ENCODE measurements around the gene OVAAL.
"Not testable (repeated sequence)": the region's sequence is repeated elsewhere in the genome, so short reads cannot be mapped to it uniquely, and the experiment has no call there.

Gene OVAAL

GRCh38 chr1:180532854-180533253 is 25.9 kb upstream of the OVAAL start:
- TF ChIP-seq GATA1 (IDR thresholded peaks at IDR 0.05; ENCODE audit: low read depth, low read length) (no peak), POLR2A (IDR thresholded peaks at IDR 0.05; ENCODE audit: low read length) (no peak)
- DNase-seq: no peak

- no peak for TF ChIP-seq GATA1 (IDR thresholded peaks at IDR 0.05; ENCODE audit: low read depth, low read length)
- TF ChIP-seq POLR2A (IDR thresholded peaks at IDR 0.05; ENCODE audit: low read length): no peak
- DNase-seq: peak; percentile 70 to 84
These were observed 25.3 kb upstream of the OVAAL start for GRCh38 chr1:180533266-180533987.

GRCh38 chr1:180534214-180534613 is 24.6 kb upstream of the OVAAL start:
- DNase-seq: no peak
- TF ChIP-seq POLR2A (IDR thresholded peaks at IDR 0.05; ENCODE audit: low read length): no peak
- TF ChIP-seq GATA1 (IDR thresholded peaks at IDR 0.05; ENCODE audit: low read depth, low read length): no peak

GRCh38 chr1:180535418-180535999 is 23.3 kb upstream of the OVAAL start:
- TF ChIP-seq POLR2A (IDR thresholded peaks at IDR 0.05; ENCODE audit: low read length) (no peak), GATA1 (IDR thresholded peaks at IDR 0.05; ENCODE audit: low read depth, low read length) (no peak)
- DNase-seq: no peak

- no peak for TF ChIP-seq GATA1 (IDR thresholded peaks at IDR 0.05; ENCODE audit: low read depth, low read length)
- no peak for TF ChIP-seq POLR2A (IDR thresholded peaks at IDR 0.05; ENCODE audit: low read length)
- no peak for DNase-seq
These were observed 21.9 kb upstream of the OVAAL start for GRCh38 chr1:180536821-180537372.

GRCh38 chr1:180539136-180539535 is 19.6 kb upstream of the OVAAL start:
- DNase-seq: no peak
- no peak for TF ChIP-seq POLR2A (IDR thresholded peaks at IDR 0.05; ENCODE audit: low read length)

GRCh38 chr1:180540697-180541594 is 17.8 kb upstream of the OVAAL start:
- no peak for TF ChIP-seq GATA1 (IDR thresholded peaks at IDR 0.05; ENCODE audit: low read depth, low read length)
- no peak for TF ChIP-seq POLR2A (IDR thresholded peaks at IDR 0.05; ENCODE audit: low read length)
- no peak for DNase-seq

- no peak for TF ChIP-seq POLR2A (IDR thresholded peaks at IDR 0.05; ENCODE audit: low read length)
- DNase-seq: no peak
These were observed 16.5 kb upstream of the OVAAL start for GRCh38 chr1:180542113-180542837.

- DNase-seq: no peak
- TF ChIP-seq POLR2A (IDR thresholded peaks at IDR 0.05; ENCODE audit: low read length) (no peak), GATA1 (IDR thresholded peaks at IDR 0.05; ENCODE audit: low read depth, low read length) (no peak)
These were observed 16.0 kb upstream of the OVAAL start for GRCh38 chr1:180542838-180543145.

- no peak for TF ChIP-seq GATA1 (IDR thresholded peaks at IDR 0.05; ENCODE audit: low read depth, low read length)
- TF ChIP-seq POLR2A (IDR thresholded peaks at IDR 0.05; ENCODE audit: low read length): no peak
These were observed 14.7 kb upstream of the OVAAL start for GRCh38 chr1:180544050-180544449.

GRCh38 chr1:180545991-180546390 is 12.8 kb upstream of the OVAAL start:
- no peak for DNase-seq
- TF ChIP-seq POLR2A (IDR thresholded peaks at IDR 0.05; ENCODE audit: low read length): no peak
- TF ChIP-seq GATA1 (IDR thresholded peaks at IDR 0.05; ENCODE audit: low read depth, low read length): no peak

More at GRCh38 chr1:180544050-180544449, 14.7 kb upstream of the OVAAL start:
- no peak for DNase-seq

GRCh38 chr1:180548686-180549317 is 10.0 kb upstream of the OVAAL start:
- no peak for DNase-seq
- TF ChIP-seq POLR2A (IDR thresholded peaks at IDR 0.05; ENCODE audit: low read length) (no peak), GATA1 (IDR thresholded peaks at IDR 0.05; ENCODE audit: low read depth, low read length) (no peak)

GRCh38 chr1:180549770-180550169 is 9.0 kb upstream of the OVAAL start:
- not testable (repeated sequence) for DNase-seq

All from erythroblast (primary cell).